CD4-positive, alpha-beta T cell (primary cell): ENCODE results near the gene NRTN. TPM values are rescaled to one million over a fixed set of nuclear protein-coding genes. Genes with fewer than 3 reads are reported as not detected.
A peak's percentile ranks its signal among the peaks of the same experiment; 100 is the strongest.

Source experiments
- ATAC-seq: fragments of 200-7000 bp; cut with Tn5 transposase; one replicate; pipeline ENCODE4 v1.10.0; 2022; ENCODE audit warnings: mild to moderate bottlenecking; ENCODE audit not compliant: poor library complexity
- CTCF ChIA-PET: fragments of 350-600 bp; sonication (Branson Sonifier 250); formaldehyde crosslinking; loops from one replicate; lab custom pipeline; 2021; ENCODE audit warnings: antibody characterized with exemption, inconsistent platforms; lab: Charles Lee
- POLR2A ChIA-PET: fragments of 350-600 bp; sonication (Branson Sonifier 250); formaldehyde crosslinking; loops from one replicate; lab custom pipeline; 2021; ENCODE audit warnings: antibody characterized with exemption, inconsistent platforms; lab: Charles Lee
- DNase-seq, 14 experiments: peaks; one replicate each; pipeline ENCODE4 v3.0.0-alpha.2; 2013 to 2020; ENCODE audit warnings: mixed read lengths in 2 of 14
- H3K27ac ChIP-seq, 2 donors: one replicate each; pipeline versions ENCODE4 v1.5.1 to v1.7.0; 2013; ENCODE audit warnings: low read length in 2 of 2, low read depth in 1 of 2, mild to moderate bottlenecking in 1 of 2
- H3K27me3 ChIP-seq, 2 experiments: 1 replicate in 1 of 2; 2 replicates in 1 of 2; pipeline versions ENCODE4 v1.6.1 to v1.7.0; 2013; ENCODE audit warnings: low read length in 2 of 2, control low read depth in 1 of 2, mild to moderate bottlenecking in 1 of 2, moderate library complexity in 1 of 2; ENCODE audit not compliant: insufficient read depth in 2 of 2, control insufficient read depth in 1 of 2
- H3K36me3 ChIP-seq: one replicate; pipeline ENCODE4 v1.6.1; 2013; ENCODE audit warnings: low read length, control low read depth; ENCODE audit not compliant: insufficient read depth
- H3K4me1 ChIP-seq: one replicate; pipeline ENCODE4 v1.6.1; 2013; ENCODE audit warnings: low read length, control low read depth; ENCODE audit not compliant: insufficient read depth
- H3K4me3 ChIP-seq: one replicate; pipeline ENCODE4 v1.5.1; 2013; ENCODE audit warnings: mild to moderate bottlenecking, low read length, moderate library complexity
- H3K9me3 ChIP-seq, 2 experiments: 1 replicate in 1 of 2; 2 replicates in 1 of 2; pipeline versions ENCODE4 v1.6.1 to v1.7.0; 2013; ENCODE audit warnings: low read length in 2 of 2, mild to moderate bottlenecking in 2 of 2, control low read depth in 1 of 2, moderate library complexity in 1 of 2; ENCODE audit not compliant: control insufficient read depth in 1 of 2, insufficient read depth in 1 of 2
- H3K27ac Mint-ChIP-seq: one replicate; pipeline ENCODE4 v1.8.0; 2020; ENCODE audit warnings: mixed read lengths
- H3K27me3 Mint-ChIP-seq: one replicate; pipeline ENCODE4 v1.8.0; 2021; ENCODE audit warnings: mixed read lengths
- H3K36me3 Mint-ChIP-seq: one replicate; pipeline ENCODE4 v1.8.0; 2021; ENCODE audit warnings: low read depth, mixed read lengths
- H3K4me1 Mint-ChIP-seq: one replicate; pipeline ENCODE4 v1.8.0; 2021; ENCODE audit warnings: low read depth, mixed read lengths
- H3K4me3 Mint-ChIP-seq: one replicate; pipeline ENCODE4 v1.8.0; 2020; ENCODE audit warnings: mild to moderate bottlenecking, mixed read lengths
- H3K9me3 Mint-ChIP-seq: one replicate; pipeline ENCODE4 v1.8.0; 2020; ENCODE audit warnings: mixed read lengths
- intact Hi-C, 2 experiments: fragments of 100-400 bp; cut with DNase I in 1 of 2; cut with micrococcal nuclease in 1 of 2; formaldehyde crosslinking; loops; one replicate each; pipeline versions ENCODE4 v1.15.1 to v1.9.0; 2023 to 2025; cut with DNase I, micrococcal nuclease
- total RNA-seq, 174 experiments: library from RNA in 2 of 174; stranded (reverse) in 2 of 174; gene quantifications; one replicate each; pipeline ENCODE4 v1.2.3 and lab custom pipeline; 2021 to 2026
- TF ChIP-seq, protein P1 (sequence below): fragments of 200-600 bp; IDR thresholded peaks from one replicate; pipeline ENCODE4 v1.8.0; 2022; ENCODE audit warnings: antibody characterized with exemption, mild to moderate bottlenecking

NRTN gene
- total RNA-seq, 2 experiments from 2014 or later: 1.5 to 1.6 TPM

GRCh38 chr19:5826531-5827341 lies 21.9 kb downstream of the NRTN start:
- ATAC-seq: no peak
- Histone ChIP-seq H3K27me3 (peaks cover 0 to 3% of the 10 kb centered on the region in 2 experiments), H3K9me3 (peaks cover 0 to 25% of the 10 kb centered on the region in 2 experiments), H3K4me1 (peaks cover 31% of the 10 kb centered on the region), H3K4me3 (peak overlapping the region; percentile 41), H3K36me3 (no peaks in the 10 kb centered on the region), H3K27ac (peak overlapping the region in 1 of 2 donors; percentile 38)
- ChIA-PET CTCF (interaction anchor here (1.0 to 3.5 kb wide), 2 partner anchors 23 to 195 kb away, joined by 3 to 30 read pairs; no protein-coding TSS in a partner anchor), POLR2A (interaction anchor here (0.6 to 4.4 kb wide), 9 partner anchors 18 to 282 kb away, joined by 3 to 83 read pairs (median 14); partner anchors contain the start of genes CATSPERD, DUS3L, LONP1 and NDUFA11)
- Mint-ChIP-seq H3K4me3 (peak overlapping the region; percentile 89), H3K9me3 (no peaks in the 10 kb centered on the region), H3K4me1 (peaks cover 18% of the 10 kb centered on the region), H3K27me3 (no peaks in the 10 kb centered on the region), H3K27ac (peak overlapping the region; percentile 76), H3K36me3 (peaks cover 9% of the 10 kb centered on the region)
- intact Hi-C loops: loop anchor here (1.0 to 5.0 kb wide), 4 partner anchors 34 to 286 kb away; partner anchors contain the start of genes DUS3L (in 2 of the 2), RFX2 (in 1 of the 2) and VMAC (in 1 of the 2)
- peak in 5 of 14 experiments; percentile 14 to 76 (median 28) for DNase-seq
- TF ChIP-seq, protein P1, sequence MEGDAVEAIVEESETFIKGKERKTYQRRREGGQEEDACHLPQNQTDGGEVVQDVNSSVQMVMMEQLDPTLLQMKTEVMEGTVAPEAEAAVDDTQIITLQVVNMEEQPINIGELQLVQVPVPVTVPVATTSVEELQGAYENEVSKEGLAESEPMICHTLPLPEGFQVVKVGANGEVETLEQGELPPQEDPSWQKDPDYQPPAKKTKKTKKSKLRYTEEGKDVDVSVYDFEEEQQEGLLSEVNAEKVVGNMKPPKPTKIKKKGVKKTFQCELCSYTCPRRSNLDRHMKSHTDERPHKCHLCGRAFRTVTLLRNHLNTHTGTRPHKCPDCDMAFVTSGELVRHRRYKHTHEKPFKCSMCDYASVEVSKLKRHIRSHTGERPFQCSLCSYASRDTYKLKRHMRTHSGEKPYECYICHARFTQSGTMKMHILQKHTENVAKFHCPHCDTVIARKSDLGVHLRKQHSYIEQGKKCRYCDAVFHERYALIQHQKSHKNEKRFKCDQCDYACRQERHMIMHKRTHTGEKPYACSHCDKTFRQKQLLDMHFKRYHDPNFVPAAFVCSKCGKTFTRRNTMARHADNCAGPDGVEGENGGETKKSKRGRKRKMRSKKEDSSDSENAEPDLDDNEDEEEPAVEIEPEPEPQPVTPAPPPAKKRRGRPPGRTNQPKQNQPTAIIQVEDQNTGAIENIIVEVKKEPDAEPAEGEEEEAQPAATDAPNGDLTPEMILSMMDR: no peak

DNA sequence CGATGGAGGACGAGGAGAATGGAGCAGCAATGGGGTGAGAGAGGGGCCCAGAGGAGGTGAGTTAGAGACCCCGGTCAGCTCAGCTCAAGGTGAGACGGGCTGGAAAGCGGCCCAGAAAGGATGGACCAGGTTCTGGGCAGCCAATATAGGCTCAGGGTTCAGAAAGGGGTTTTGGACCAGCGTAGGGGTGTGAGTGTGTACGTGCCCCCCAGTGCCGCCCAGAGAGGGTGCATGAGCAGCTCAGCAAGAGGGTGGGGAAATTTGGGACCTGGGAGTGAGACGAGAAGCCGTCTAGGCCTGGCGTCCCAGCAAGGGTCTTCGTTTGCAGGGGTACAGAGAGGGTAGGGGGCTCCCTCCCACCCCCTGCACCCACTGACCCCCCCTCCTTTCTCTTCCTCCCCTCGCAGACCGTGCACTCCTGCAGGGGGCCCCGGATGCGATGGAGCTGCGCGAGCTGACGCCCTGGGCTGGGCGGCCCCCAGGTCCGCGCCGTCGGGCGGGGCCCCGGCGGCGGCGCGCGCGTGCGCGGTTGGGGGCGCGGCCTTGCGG lies 22.5 kb downstream of the NRTN start:
- TF ChIP-seq, protein P1: no peak
- intact Hi-C loops: loop anchor here (1.0 to 5.0 kb wide), 4 partner anchors 35 to 285 kb away; partner anchors contain the start of genes DUS3L (in 2 of the 2), RFX2 (in 1 of the 2) and VMAC (in 1 of the 2)
- POLR2A ChIA-PET: interaction anchor here (0.6 to 4.4 kb wide), 12 partner anchors 23 to 282 kb away, joined by 3 to 83 read pairs (median 10); partner anchors contain the start of genes CATSPERD, DUS3L, LONP1 and NDUFA11
- Mint-ChIP-seq H3K9me3 (no peaks in the 10 kb centered on the region), H3K27me3 (no peaks in the 10 kb centered on the region), H3K27ac (peak overlapping the region; percentile 76), H3K4me1 (peaks cover 18% of the 10 kb centered on the region), H3K36me3 (peaks cover 9% of the 10 kb centered on the region), H3K4me3 (peak overlapping the region; percentile 89)
- H3K9me3 ChIP-seq: peaks cover 0 to 25% of the 10 kb centered on the region in 2 experiments
- H3K4me3 ChIP-seq: peak overlapping the region; percentile 41
- CTCF ChIA-PET: interaction anchor here (1.0 to 3.5 kb wide), 2 partner anchors 23 to 195 kb away, joined by 3 to 30 read pairs; no protein-coding TSS in a partner anchor
- DNase-seq (no peak), ATAC-seq (no peak)
- peaks cover 0 to 3% of the 10 kb centered on the region in 2 experiments for H3K27me3 ChIP-seq
- H3K36me3 ChIP-seq: no peaks in the 10 kb centered on the region
- H3K4me1 ChIP-seq: peaks cover 31% of the 10 kb centered on the region
- H3K27ac ChIP-seq: peak overlapping the region in 1 of 2 donors; percentile 38
